HCT116 (cell line): ENCODE data around the gene CD300C. TPM values are rescaled to one million over a fixed set of nuclear protein-coding genes. Genes with fewer than 3 reads are reported as not detected.
A peak's percentile ranks its signal among the peaks of the same experiment; 100 is the strongest.

Source experiments
- ATAC-seq: fragments of 200-7000 bp; cut with Tn5 transposase; 2 replicates; pipeline ENCODE4 v1.9.1; 2020; ENCODE audit warnings: mild to moderate bottlenecking, moderate library complexity
- BruUV-seq: library from RNA; stranded (reverse); fragments of 400-500 nt; replicated peaks from 2 replicates; lab custom pipeline; 2021; lab: Mats Ljungman, UMichigan
- CTCF ChIA-PET: fragments of 300-600 bp; sonication (Branson Sonifier 250); formaldehyde crosslinking; loops from one replicate; lab custom pipeline; 2021; ENCODE audit warnings: antibody characterized with exemption; lab: Charles Lee
- POLR2A ChIA-PET: fragments of 300-600, 350-600 bp; sonication (Branson Sonifier 250); formaldehyde crosslinking; loops from one replicate; lab custom pipeline; 2021; ENCODE audit warnings: antibody characterized with exemption; lab: Charles Lee
- RAD21 ChIA-PET, 2 experiments: fragments of 300-600 bp; sonication (Branson Sonifier 250); formaldehyde crosslinking; loops; one replicate each; lab custom pipeline; 2023; ENCODE audit warnings: low total read pairs in 2 of 2; ENCODE audit not compliant: uncharacterized antibody in 2 of 2, unreplicated experiment in 2 of 2, low non-redundant PET in 1 of 2; lab: Charles Lee
- DNase-seq: peaks from one replicate; pipeline ENCODE4 v3.0.0-alpha.2; 2010; ENCODE audit warnings: low read depth, low spot score
- H2AFZ ChIP-seq: fragments of 200-600 bp; shearing (Covaris generic), sonication (generic); 2 replicates; pipeline ENCODE4 v1.6.1; 2017; ENCODE audit warnings: low read depth, mixed run types, mixed read lengths, antibody characterized with exemption, low read length; ENCODE audit not compliant: poor library complexity, severe bottlenecking
- H3K27ac ChIP-seq: 2 replicates; pipeline ENCODE4 v1.5.1; 2012; ENCODE audit warnings: low read depth, low read length
- H3K27me3 ChIP-seq: fragments of 200-600 bp; sonication (generic); 2 replicates; pipeline ENCODE4 v1.6.1; 2016; ENCODE audit warnings: mixed run types, low read length, mixed read lengths; ENCODE audit not compliant: insufficient read depth
- H3K36me3 ChIP-seq, 2 experiments: fragments of 200-500 bp in 1 of 2; fragments of 200-600 bp in 1 of 2; sonication (Bioruptor generic) in 1 of 2; sonication (generic) in 1 of 2; 2 replicates each; pipeline versions ENCODE4 v1.5.1 to v1.6.1; 2014 to 2016; ENCODE audit warnings: low read length in 2 of 2, inconsistent platforms in 1 of 2, mixed read lengths in 1 of 2, mixed run types in 1 of 2; ENCODE audit not compliant: insufficient read depth in 2 of 2, control insufficient read depth in 1 of 2
- H3K4me1 ChIP-seq, 2 experiments: fragments of 200-600 bp in 1 of 2; sonication (generic) in 1 of 2; 2 replicates each; pipeline versions ENCODE4 v1.5.1 to v1.6.1; 2012 to 2017; ENCODE audit warnings: low read length in 2 of 2, inconsistent platforms in 1 of 2, mild to moderate bottlenecking in 1 of 2, mixed read lengths in 1 of 2, mixed run types in 1 of 2, moderate library complexity in 1 of 2; ENCODE audit not compliant: insufficient read depth in 2 of 2, control insufficient read depth in 1 of 2
- H3K4me2 ChIP-seq: fragments of 200-600 bp; sonication (generic); 2 replicates; pipeline ENCODE4 v1.6.1; 2017; ENCODE audit warnings: mixed run types, low read length, mixed read lengths
- H3K4me3 ChIP-seq, 2 experiments: fragments of 200-600 bp in 1 of 2; sonication (generic) in 1 of 2; replicated peaks in 1 of 2; 2 replicates each; pipeline ENCODE4 v1.5.1; 2011 to 2016; ENCODE audit warnings: low read length in 2 of 2, control low read depth in 1 of 2, low read depth in 1 of 2, mild to moderate bottlenecking in 1 of 2, mixed read lengths in 1 of 2, mixed run types in 1 of 2
- H3K79me2 ChIP-seq: fragments of 200-600 bp; sonication (generic); 2 replicates; pipeline ENCODE4 v1.6.1; 2017; ENCODE audit warnings: mild to moderate bottlenecking, mixed run types, low read length, moderate library complexity, mixed read lengths; ENCODE audit not compliant: insufficient read depth
- H3K9ac ChIP-seq: fragments of 200-600 bp; sonication (generic); 2 replicates; pipeline ENCODE4 v1.6.1; 2016; ENCODE audit warnings: low read length, mixed read lengths
- H3K9me2 ChIP-seq: fragments of 200-600 bp; sonication (generic), shearing (Covaris generic); 2 replicates; pipeline ENCODE4 v1.6.1; 2017; ENCODE audit warnings: mixed run types, mild to moderate bottlenecking, moderate library complexity; ENCODE audit not compliant: insufficient read depth
- H3K9me3 ChIP-seq, 2 experiments: fragments of 200-500 bp in 1 of 2; fragments of 200-600 bp in 1 of 2; sonication (Bioruptor generic) in 1 of 2; sonication (generic) in 1 of 2; 2 replicates each; pipeline ENCODE4 v1.6.1; 2014 to 2017; ENCODE audit warnings: low read length in 2 of 2, mixed read lengths in 2 of 2, inconsistent platforms in 1 of 2, low read depth in 1 of 2, mild to moderate bottlenecking in 1 of 2, mixed run types in 1 of 2, moderate library complexity in 1 of 2; ENCODE audit not compliant: control insufficient read depth in 1 of 2, insufficient read depth in 1 of 2
- H4K20me1 ChIP-seq: fragments of 200-600 bp; sonication (generic), shearing (Covaris generic); 2 replicates; pipeline ENCODE4 v1.6.1; 2017; ENCODE audit warnings: mixed run types, mild to moderate bottlenecking, moderate library complexity; ENCODE audit not compliant: insufficient read depth
- CBX3 ChIP-seq: IDR thresholded peaks from 2 replicates; pipeline ENCODE4 v1.6.1; 2012; ENCODE audit warnings: low read depth
- EZH2 ChIP-seq: fragments of 200-600 bp; sonication (generic); IDR thresholded peaks from 2 replicates; pipeline ENCODE4 v1.6.1; 2017; ENCODE audit warnings: antibody characterized with exemption, mixed run types
- JUND ChIP-seq: IDR thresholded peaks from 2 replicates; pipeline ENCODE4 v1.6.1; 2012
- POLR2A ChIP-seq: IDR thresholded peaks from 2 replicates; pipeline ENCODE4 v1.7.0; 2011; ENCODE audit warnings: borderline replicate concordance; ENCODE audit not compliant: insufficient read depth, insufficient read length; ENCODE audit errors: extremely low read depth
- POLR2AphosphoS5 ChIP-seq: IDR thresholded peaks from 2 replicates; pipeline ENCODE4 v1.6.1; 2011; ENCODE audit warnings: mild to moderate bottlenecking, low read depth, low read length, moderate library complexity
- RAD21 ChIP-seq: IDR thresholded peaks from 2 replicates; pipeline ENCODE4 v1.6.1; 2012; ENCODE audit warnings: low read depth, mild to moderate bottlenecking
- REST ChIP-seq: IDR thresholded peaks from 2 replicates; pipeline ENCODE4 v1.6.1; 2012; ENCODE audit warnings: low read depth
- ZBTB33 ChIP-seq: IDR thresholded peaks from 2 replicates; pipeline ENCODE4 v1.6.1; 2011; ENCODE audit warnings: mild to moderate bottlenecking, low read length, moderate library complexity; ENCODE audit not compliant: insufficient replicate concordance; ENCODE audit errors: extremely low read depth
- intact Hi-C: fragments of 100-400 bp; cut with micrococcal nuclease; formaldehyde crosslinking; loops from 2 replicates; pipeline ENCODE4 v1.10.0; 2022
- total RNA-seq: library from RNA; stranded (reverse); gene quantifications from one replicate; pipeline ENCODE4 v1.2.1, GENCODE V29; 2021; ENCODE audit not compliant: unreplicated experiment

The CD300C gene
- total RNA-seq, 1 experiment from 2014 or later, result 0.15 TPM

- Histone ChIP-seq H3K4me3 (no peak overlapping the region), H2AFZ (no peak overlapping the region), H3K9me2 (no peaks in the 10 kb centered on the region), H4K20me1 (no peaks in the 10 kb centered on the region), H3K9me3 (no peaks in the 10 kb centered on the region), H3K79me2 (no peaks in the 10 kb centered on the region), H3K4me2 (no peak overlapping the region), H3K27me3 (peaks cover 23% of the 10 kb centered on the region; the same call in 1 of the 2 replicates), H3K27ac (no peak overlapping the region), H3K36me3 (no peaks in the 10 kb centered on the region), H3K4me1 (no peaks in the 10 kb centered on the region), H3K9ac (no peak overlapping the region)
- DNase-seq (no peak), ATAC-seq (peak; percentile 39; the same call in 1 of the 2 replicates)
- TF ChIP-seq POLR2A (no peak), RAD21 (no peak), JUND (no peak), CBX3 (no peak), POLR2AphosphoS5 (no peak), ZBTB33 (no peak), REST (no peak), EZH2 (no peak)
- CTCF ChIA-PET, result interaction anchor here (2.6 kb wide), 1 partner anchor 14 kb away, joined by 11 read pairs; no protein-coding TSS in a partner anchor
- intact Hi-C loops, result no loop called here
- POLR2A ChIA-PET, result interaction anchor here (0.8 kb wide), 1 partner anchor 17 kb away, joined by 3 read pairs; no protein-coding TSS in a partner anchor
- BruUV-seq, result no TSS peak
- RAD21 ChIA-PET, result no interaction called here
These were observed 6.1 kb upstream of the CD300C start for GRCh38 chr17:74552037-74552436.
